ENCODE measurements around the gene NFILZ.

Gene NFILZ

DNA sequence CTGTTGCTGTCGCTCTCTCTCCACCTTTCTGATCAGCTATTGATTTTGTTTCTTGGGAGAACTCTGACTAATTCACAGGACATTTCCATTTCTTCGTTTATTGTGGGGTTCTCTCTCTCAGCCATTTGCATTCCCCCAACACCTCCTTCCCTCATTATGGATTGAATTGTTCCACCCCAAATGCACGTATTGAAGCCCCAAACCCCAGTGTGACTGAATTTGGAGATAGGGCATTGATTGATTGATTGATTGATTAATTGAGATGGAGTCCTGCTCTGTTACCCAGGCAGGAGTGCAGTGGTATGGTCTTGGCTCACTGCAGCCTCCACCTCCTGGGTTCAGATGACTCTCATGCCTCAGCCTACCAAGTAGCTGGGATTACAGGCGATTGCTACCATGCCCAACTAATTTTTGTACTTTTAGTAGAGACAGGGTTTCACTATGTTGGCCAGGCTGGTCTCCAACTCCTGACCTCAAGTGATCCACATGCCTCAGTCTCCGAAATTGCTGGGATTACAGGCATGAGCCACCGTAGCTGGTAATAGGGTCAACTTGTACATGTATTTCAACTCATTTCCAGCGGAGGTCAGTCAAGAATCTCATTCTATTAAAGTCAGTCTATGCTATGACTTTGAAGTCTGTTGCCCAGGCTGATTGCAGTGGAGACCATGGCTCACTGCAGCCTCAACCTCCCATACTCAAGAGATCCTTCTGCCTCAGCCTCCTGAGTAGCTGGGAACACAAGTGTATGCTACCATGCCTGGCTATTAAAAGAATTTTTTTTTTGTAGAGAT lies 13.6 kb downstream of the NFILZ start:
- no peaks in the 10 kb centered on the region for H4K20me1 ChIP-seq (ENCODE audit: insufficient read depth, low read length, poor library complexity, severe bottlenecking)
- no peaks in the 10 kb centered on the region for H3K79me2 ChIP-seq (ENCODE audit: insufficient read depth, low read length)
- TF ChIP-seq EZH2phosphoT487 (IDR thresholded peaks at IDR 0.05; ENCODE audit: borderline replicate concordance): no peak
- TF ChIP-seq, protein P1, sequence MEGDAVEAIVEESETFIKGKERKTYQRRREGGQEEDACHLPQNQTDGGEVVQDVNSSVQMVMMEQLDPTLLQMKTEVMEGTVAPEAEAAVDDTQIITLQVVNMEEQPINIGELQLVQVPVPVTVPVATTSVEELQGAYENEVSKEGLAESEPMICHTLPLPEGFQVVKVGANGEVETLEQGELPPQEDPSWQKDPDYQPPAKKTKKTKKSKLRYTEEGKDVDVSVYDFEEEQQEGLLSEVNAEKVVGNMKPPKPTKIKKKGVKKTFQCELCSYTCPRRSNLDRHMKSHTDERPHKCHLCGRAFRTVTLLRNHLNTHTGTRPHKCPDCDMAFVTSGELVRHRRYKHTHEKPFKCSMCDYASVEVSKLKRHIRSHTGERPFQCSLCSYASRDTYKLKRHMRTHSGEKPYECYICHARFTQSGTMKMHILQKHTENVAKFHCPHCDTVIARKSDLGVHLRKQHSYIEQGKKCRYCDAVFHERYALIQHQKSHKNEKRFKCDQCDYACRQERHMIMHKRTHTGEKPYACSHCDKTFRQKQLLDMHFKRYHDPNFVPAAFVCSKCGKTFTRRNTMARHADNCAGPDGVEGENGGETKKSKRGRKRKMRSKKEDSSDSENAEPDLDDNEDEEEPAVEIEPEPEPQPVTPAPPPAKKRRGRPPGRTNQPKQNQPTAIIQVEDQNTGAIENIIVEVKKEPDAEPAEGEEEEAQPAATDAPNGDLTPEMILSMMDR (conservative IDR thresholded peaks at IDR 0.05; ENCODE audit: low read length): peak; percentile 56
- H3K4me2 ChIP-seq (ENCODE audit: low read depth, low read length, poor library complexity, severe bottlenecking): no peak overlapping the region
- H3K27me3 ChIP-seq (ENCODE audit: insufficient read depth, low read length, poor library complexity, severe bottlenecking): no peaks in the 10 kb centered on the region
- no peaks in the 10 kb centered on the region for H3F3A ChIP-seq (ENCODE audit: low read depth)
- H3K4me3 ChIP-seq (ENCODE audit: low read length, poor library complexity, severe bottlenecking): no peak overlapping the region
- H3K9me2 ChIP-seq (replicated peaks; ENCODE audit: low read depth, low read length): no peaks in the 10 kb centered on the region
- no peak overlapping the region for H3K9ac ChIP-seq (ENCODE audit: low read depth, low read length, poor library complexity, severe bottlenecking)
- H2AFZ ChIP-seq (ENCODE audit: low read length): no peak overlapping the region
- no peaks in the 10 kb centered on the region for H3K36me3 ChIP-seq (ENCODE audit: insufficient read depth, low read length)
- peaks cover 3% of the 10 kb centered on the region for H3K4me1 ChIP-seq (ENCODE audit: insufficient read depth, low read length, poor library complexity, severe bottlenecking)
- no peaks in the 10 kb centered on the region for H3K9me3 ChIP-seq (ENCODE audit: insufficient read depth, low read depth, low read length)

GRCh38 chr19:8648240-8648639 lies 17.8 kb downstream of the NFILZ start:
- H3K9ac ChIP-seq (ENCODE audit: low read depth, low read length, poor library complexity, severe bottlenecking): no peak overlapping the region
- no peaks in the 10 kb centered on the region for H3K27me3 ChIP-seq (ENCODE audit: insufficient read depth, low read length, poor library complexity, severe bottlenecking)
- no peak overlapping the region for H2AFZ ChIP-seq (ENCODE audit: low read length)
- no peaks in the 10 kb centered on the region for H3K9me2 ChIP-seq (replicated peaks; ENCODE audit: low read depth, low read length)
- no peaks in the 10 kb centered on the region for H3F3A ChIP-seq (ENCODE audit: low read depth)
- no peaks in the 10 kb centered on the region for H3K79me2 ChIP-seq (ENCODE audit: insufficient read depth, low read length)
- no peak overlapping the region for H3K4me2 ChIP-seq (ENCODE audit: low read depth, low read length, poor library complexity, severe bottlenecking)
- no peaks in the 10 kb centered on the region for H3K36me3 ChIP-seq (ENCODE audit: insufficient read depth, low read length)
- no peaks in the 10 kb centered on the region for H4K20me1 ChIP-seq (ENCODE audit: insufficient read depth, low read length, poor library complexity, severe bottlenecking)
- peaks cover 3% of the 10 kb centered on the region for H3K4me1 ChIP-seq (ENCODE audit: insufficient read depth, low read length, poor library complexity, severe bottlenecking)
- H3K4me3 ChIP-seq (ENCODE audit: low read length, poor library complexity, severe bottlenecking): no peak overlapping the region
- no peaks in the 10 kb centered on the region for H3K9me3 ChIP-seq (ENCODE audit: insufficient read depth, low read depth, low read length)
- TF ChIP-seq EZH2phosphoT487 (IDR thresholded peaks at IDR 0.05; ENCODE audit: borderline replicate concordance): no peak
- TF ChIP-seq, protein P1 (conservative IDR thresholded peaks at IDR 0.05; ENCODE audit: low read length): no peak

DNA sequence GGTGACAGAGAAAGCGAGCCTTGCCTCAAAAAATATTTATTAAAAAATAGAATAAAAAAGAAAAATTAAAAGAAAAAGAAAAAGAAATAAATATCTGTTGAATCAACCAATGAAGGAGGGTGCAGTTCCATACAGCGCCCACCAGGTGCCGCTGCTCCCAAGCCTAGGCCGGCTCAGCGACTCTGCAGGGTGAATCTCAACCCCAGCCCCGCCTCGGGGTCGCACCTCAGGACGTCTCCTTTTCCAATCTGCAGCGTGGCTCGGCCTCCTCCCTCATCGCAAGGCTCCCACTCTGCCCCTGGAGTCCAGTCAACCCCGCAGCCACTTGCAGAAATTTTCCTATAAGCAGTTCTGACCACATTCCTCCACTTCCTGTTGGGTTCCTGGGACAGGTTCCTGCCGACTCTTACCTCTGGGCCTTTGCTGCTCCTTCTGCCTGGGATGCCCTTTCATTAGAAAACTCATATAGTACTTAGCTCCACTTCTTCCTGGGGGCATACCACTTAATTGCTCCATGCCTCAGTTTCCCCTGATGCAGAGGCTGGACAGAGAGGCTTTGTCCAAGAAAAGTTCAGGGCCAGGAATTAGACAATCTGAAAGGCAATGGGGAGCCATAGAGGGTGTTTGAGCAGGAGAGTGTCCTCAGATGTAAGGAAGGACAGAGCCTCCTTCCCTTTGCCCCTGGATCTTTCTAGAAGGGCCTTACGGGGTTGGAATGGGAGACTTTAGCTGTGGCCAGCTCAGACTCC lies 24.3 kb downstream of the NFILZ start:
- Histone ChIP-seq H3K9ac (ENCODE audit: low read depth, low read length, poor library complexity, severe bottlenecking) (peak overlapping the region; percentile 25), H3K9me3 (ENCODE audit: insufficient read depth, low read depth, low read length) (no peaks in the 10 kb centered on the region), H4K20me1 (ENCODE audit: insufficient read depth, low read length, poor library complexity, severe bottlenecking) (no peaks in the 10 kb centered on the region), H2AFZ (ENCODE audit: low read length) (peak overlapping the region; percentile 85), H3K4me2 (ENCODE audit: low read depth, low read length, poor library complexity, severe bottlenecking) (peak overlapping the region; percentile 48), H3K79me2 (ENCODE audit: insufficient read depth, low read length) (no peaks in the 10 kb centered on the region), H3F3A (ENCODE audit: low read depth) (no peaks in the 10 kb centered on the region), H3K27me3 (ENCODE audit: insufficient read depth, low read length, poor library complexity, severe bottlenecking) (no peaks in the 10 kb centered on the region), H3K9me2 (replicated peaks; ENCODE audit: low read depth, low read length) (no peaks in the 10 kb centered on the region), H3K4me1 (ENCODE audit: insufficient read depth, low read length, poor library complexity, severe bottlenecking) (peaks cover 25% of the 10 kb centered on the region), H3K36me3 (ENCODE audit: insufficient read depth, low read length) (no peaks in the 10 kb centered on the region), H3K4me3 (ENCODE audit: low read length, poor library complexity, severe bottlenecking) (peak overlapping the region; percentile 44)
- TF ChIP-seq, protein P1 (conservative IDR thresholded peaks at IDR 0.05; ENCODE audit: low read length): peak; percentile 79
- no peak for TF ChIP-seq EZH2phosphoT487 (IDR thresholded peaks at IDR 0.05; ENCODE audit: borderline replicate concordance)
